NCI-H1417 (cell line): ENCODE measurements around the gene NR1D1.

Experiments
- DNase-seq, 3 experiments: peaks; one replicate each; lab custom pipeline; 2025; lab: John Stamatoyannopoulos, UW

Gene NR1D1

GRCh38 chr17:40111221-40112128 lies 11.1 kb upstream of the NR1D1 start:
- DNase-seq: peak; percentile 85 to 96 (median 91)

GRCh38 chr17:40110026-40110845 lies 9.8 kb upstream of the NR1D1 start:
- DNase-seq: no peak

- DNase-seq: no peak
Measured at GRCh38 chr17:40108970-40109824, 8.8 kb upstream of the NR1D1 start.

- DNase-seq: no peak
Measured at GRCh38 chr17:40107522-40108174, 7.3 kb upstream of the NR1D1 start.

- no peak for DNase-seq
Measured at GRCh38 chr17:40106760-40107521, 6.6 kb upstream of the NR1D1 start.

GRCh38 chr17:40105861-40106759 lies 5.7 kb upstream of the NR1D1 start:
- no peak for DNase-seq

- no peak for DNase-seq
Measured at GRCh38 chr17:40104594-40105486, 4.5 kb upstream of the NR1D1 start.

- no peak for DNase-seq
Measured at GRCh38 chr17:40103688-40104087, 3.3 kb upstream of the NR1D1 start.

GRCh38 chr17:40103071-40103661 lies 2.8 kb upstream of the NR1D1 start:
- DNase-seq: no peak

- DNase-seq: no peak
Measured at GRCh38 chr17:40101367-40102210, 1.2 kb upstream of the NR1D1 start.

- DNase-seq: peak; percentile 91 to 97 (median 96)
Measured at GRCh38 chr17:40100669-40101366, 429 bp upstream of the NR1D1 start.

GRCh38 chr17:40099619-40100418 lies 570 bp downstream of the NR1D1 start:
- DNase-seq: no peak

GRCh38 chr17:40098846-40099618 lies 1.4 kb downstream of the NR1D1 start:
- DNase-seq: peak; percentile 94 to 99 (median 99)

GRCh38 chr17:40097931-40098845 lies 2.2 kb downstream of the NR1D1 start:
- peak in 1 of 3 experiments; percentile 49 for DNase-seq
